Measurements from ENCODE around the gene CSTF2.

Gene CSTF2

DNA sequence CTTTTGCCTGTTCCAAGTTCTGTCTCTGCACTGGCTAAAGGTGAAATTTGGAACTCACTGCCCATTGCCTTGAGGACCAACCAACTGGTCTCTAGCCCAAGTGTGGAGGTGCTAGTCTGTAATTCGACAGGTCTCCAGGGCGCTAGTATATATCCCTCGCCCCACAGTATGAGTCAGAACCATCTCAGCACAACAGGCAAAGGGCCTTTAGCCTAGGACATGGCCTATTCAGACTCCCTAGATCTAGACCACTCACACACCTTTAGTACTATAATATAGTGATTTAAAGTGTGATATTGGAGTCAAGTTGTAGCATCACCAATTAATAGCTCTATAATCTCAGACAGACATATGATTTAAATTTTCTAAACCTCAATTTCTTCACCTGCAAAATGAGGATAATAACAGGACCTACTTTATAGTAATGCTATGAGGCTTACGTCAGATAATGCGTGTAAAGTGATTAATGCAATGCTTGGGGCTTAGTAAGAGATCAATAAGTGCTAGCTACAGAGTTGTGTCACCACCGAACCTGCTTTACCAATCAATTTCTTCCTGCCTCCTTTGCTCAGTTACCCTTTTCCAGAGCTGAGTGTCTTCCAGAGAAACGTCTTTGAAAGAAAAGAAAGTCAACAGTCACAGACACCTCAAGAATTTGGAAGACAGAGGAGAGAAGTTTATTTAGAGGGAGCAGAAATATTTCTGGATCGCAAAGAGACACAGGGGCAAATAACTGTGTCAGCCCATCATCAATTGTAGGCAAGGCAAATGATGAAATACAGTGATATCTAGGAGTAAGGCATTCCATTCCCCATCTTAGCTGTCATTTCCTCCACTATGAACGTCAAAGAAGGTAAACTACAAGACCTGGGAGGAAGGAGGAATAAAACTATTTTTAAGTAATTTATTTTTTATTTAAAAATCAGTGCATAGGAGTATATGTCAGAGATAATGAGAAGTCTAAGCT lies 51.7 kb downstream of the CSTF2 start:
- DNase-seq = no peak

DNA sequence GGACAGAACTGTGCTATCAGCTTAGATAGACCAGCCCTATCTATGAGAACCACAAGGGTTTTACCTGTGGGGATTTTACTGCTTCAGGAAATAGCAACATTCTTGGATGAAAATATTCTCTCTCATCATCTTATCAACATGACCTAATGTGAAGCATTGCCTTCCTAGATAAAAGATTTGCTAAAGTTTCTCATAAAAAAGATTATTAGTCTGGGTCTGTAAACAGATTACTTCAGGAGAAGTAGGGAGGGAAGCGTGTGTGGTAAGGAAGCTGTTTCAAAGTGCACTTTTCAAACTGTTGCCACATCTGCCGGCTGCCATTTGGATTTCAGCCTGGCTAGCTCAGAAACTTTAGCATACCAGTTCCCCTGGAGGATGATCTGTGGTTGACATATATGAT lies 54.1 kb downstream of the CSTF2 start, which contains the start of gene NOX1:
TSS of gene NOX1 (minus strand) at position 35 of the 400 bp plus-strand sequence. CDS start 220 bp downstream, outside the sequence.
- DNase-seq = no peak

DNA sequence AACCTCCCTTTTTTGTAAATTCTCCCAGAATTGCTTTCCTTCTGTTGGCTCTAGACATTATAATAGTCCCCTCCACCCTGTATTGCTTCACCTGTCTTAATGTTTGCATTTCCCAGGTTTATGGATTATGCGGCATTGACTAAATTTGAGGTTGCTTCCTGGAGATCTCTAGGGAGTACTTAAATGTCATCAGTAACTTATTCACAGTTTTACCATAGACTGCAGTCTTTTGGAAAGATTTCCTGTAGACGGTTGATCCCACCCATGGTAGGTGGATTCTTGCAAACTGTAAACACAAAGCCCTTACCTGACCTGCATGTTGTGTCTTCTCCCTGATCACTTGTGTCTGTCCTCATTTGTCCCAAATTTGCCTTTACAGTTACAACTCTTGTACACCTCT lies 60.2 kb downstream of the CSTF2 start:
- DNase-seq = no peak

GRCh38 chrX:100883654-100884053 lies 63.5 kb downstream of the CSTF2 start:
- DNase-seq = no peak

Measured in activated naive CD4-positive, alpha-beta T cell (primary cell).